GM23338 (cell line): ENCODE data around the gene SENP6.

Source experiments
- CREB1 ChIP-seq: fragments of 250-450 bp; sonication (Bioruptor Pico); IDR thresholded peaks from 2 replicates; pipeline ENCODE4 v1.5.0; 2020; ENCODE audit warnings: low read depth, mild to moderate bottlenecking, moderate library complexity
- CTCF ChIP-seq, 2 experiments: fragments of 200-600 bp in 1 of 2; sonication (generic) in 1 of 2; conservative IDR thresholded peaks; 2 replicates each; pipeline versions ENCODE4 v1.5.1 to v1.6.1; 2016 to 2017; ENCODE audit warnings: antibody characterized with exemption in 2 of 2, low read depth in 2 of 2, mild to moderate bottlenecking in 2 of 2, moderate library complexity in 1 of 2
- EZH2 ChIP-seq: fragments of 200-600 bp; sonication (generic); IDR thresholded peaks from one replicate; pipeline ENCODE4 v1.8.0; 2017; ENCODE audit warnings: antibody characterized with exemption, mild to moderate bottlenecking, low read depth; ENCODE audit not compliant: unreplicated experiment
- EZH2phosphoT487 ChIP-seq: fragments of 200-600 bp; sonication (generic); IDR thresholded peaks from one replicate; pipeline ENCODE4 v1.8.1; 2018; ENCODE audit warnings: antibody characterized with exemption; ENCODE audit not compliant: unreplicated experiment
- POLR2AphosphoS5 ChIP-seq: IDR thresholded peaks from 2 replicates; pipeline ENCODE4 v1.6.1; 2016; ENCODE audit warnings: antibody characterized with exemption, low read depth
- REST ChIP-seq: IDR thresholded peaks from one replicate; pipeline ENCODE4 v1.6.1; 2018; ENCODE audit warnings: antibody characterized with exemption; ENCODE audit not compliant: unreplicated experiment
- STAT1 ChIP-seq: IDR thresholded peaks from one replicate; pipeline ENCODE4 v1.6.1; 2016; ENCODE audit warnings: antibody characterized with exemption; ENCODE audit not compliant: unreplicated experiment
- ZNF331 ChIP-seq: fragments of 250-450 bp; sonication (Bioruptor Pico); IDR thresholded peaks from 2 replicates; pipeline ENCODE4 v1.5.0; 2020; ENCODE audit warnings: low read depth, mild to moderate bottlenecking, moderate library complexity

GRCh38 chr6:75642311-75642710 is 40.6 kb downstream of the SENP6 start:
- TF ChIP-seq CTCF (conservative IDR thresholded peaks at IDR 0.05; ENCODE audit: low read depth in 2 of 2) (no peak), REST (no peak), ZNF331 (no peak), POLR2AphosphoS5 (no peak), EZH2 (no peak), STAT1 (no peak), CREB1 (CRISPR knock-in tag) (no peak), EZH2phosphoT487 (no peak)
